GM18909 (cell line): Measurements from ENCODE around the gene RAB31.

ENCODE experiments used
- ATAC-seq: cut with Tn5 transposase; IDR thresholded peaks from one replicate; pipeline ENCODE4 v1.9.1; 2021; ENCODE audit warnings: mild to moderate bottlenecking; ENCODE audit not compliant: unreplicated experiment, poor library complexity

RAB31 gene

GRCh38 chr18:9809697-9810096 is 101.6 kb downstream of the RAB31 start:
- no peak for ATAC-seq

GRCh38 chr18:9810299-9810698 is 102.2 kb downstream of the RAB31 start:
- ATAC-seq = no peak

GRCh38 chr18:9810994-9811705 is 103.0 kb downstream of the RAB31 start:
- ATAC-seq = no peak

- ATAC-seq = no peak
Observed at GRCh38 chr18:9811978-9812377, 103.9 kb downstream of the RAB31 start.

GRCh38 chr18:9814431-9814830 is 106.3 kb downstream of the RAB31 start:
- ATAC-seq = no peak

GRCh38 chr18:9817286-9817685 is 109.2 kb downstream of the RAB31 start:
- no peak for ATAC-seq

DNA sequence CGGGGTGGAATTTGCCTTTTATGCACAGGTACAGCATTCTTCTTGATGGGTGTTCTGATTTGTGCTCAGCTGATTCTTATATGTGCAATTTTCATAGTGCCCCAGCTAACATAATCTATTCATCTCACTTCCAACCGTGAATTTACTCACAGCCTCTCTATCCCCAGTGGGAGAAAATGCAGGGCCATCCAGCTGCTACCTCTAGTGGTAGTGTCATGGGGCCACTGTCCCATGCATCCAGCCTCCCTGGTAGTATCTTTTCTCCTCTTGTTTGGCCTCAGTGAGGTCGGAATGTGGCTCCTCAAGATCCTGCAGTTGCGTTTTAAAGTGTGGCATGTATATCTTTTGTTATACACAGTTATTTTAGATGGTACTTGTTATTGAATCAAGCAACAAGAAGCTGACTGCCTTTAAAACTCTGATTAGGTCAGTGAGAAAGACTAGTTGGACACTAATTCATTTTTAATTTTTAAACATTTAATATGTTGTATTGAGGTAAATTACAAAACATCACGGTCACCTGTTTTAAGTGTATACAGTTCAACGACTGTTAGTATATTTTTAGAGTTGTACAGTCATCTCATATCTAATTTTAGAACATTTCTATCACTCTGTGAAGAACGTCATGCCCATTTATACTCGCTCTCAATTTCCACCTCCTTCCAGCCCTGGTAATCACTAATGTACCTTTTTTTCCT is 109.8 kb downstream of the RAB31 start:
- ATAC-seq = no peak

- ATAC-seq = no peak
Observed at GRCh38 chr18:9818423-9818734, 110.3 kb downstream of the RAB31 start.

- no peak for ATAC-seq
Observed at GRCh38 chr18:9820127-9820526, 112.0 kb downstream of the RAB31 start.

DNA sequence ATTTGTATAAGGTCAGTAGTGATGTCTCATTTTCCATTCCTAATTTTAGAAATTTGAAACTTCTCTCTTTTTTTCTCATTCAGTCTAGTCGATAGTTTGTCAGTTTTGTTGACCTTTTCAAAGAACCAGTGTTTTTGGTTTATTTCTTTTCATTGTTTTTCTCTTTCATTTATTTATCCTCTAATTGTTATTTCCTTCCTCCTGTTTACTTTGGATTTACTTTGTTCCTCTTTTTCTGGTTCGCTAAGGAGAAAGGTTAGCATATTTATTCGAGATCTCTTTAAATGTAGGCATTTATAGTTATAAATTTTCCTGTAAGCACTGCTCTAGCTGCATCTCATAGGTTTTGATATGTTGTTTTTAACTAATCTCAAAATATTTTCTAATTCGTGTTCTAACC is 112.6 kb downstream of the RAB31 start:
- no peak for ATAC-seq

DNA sequence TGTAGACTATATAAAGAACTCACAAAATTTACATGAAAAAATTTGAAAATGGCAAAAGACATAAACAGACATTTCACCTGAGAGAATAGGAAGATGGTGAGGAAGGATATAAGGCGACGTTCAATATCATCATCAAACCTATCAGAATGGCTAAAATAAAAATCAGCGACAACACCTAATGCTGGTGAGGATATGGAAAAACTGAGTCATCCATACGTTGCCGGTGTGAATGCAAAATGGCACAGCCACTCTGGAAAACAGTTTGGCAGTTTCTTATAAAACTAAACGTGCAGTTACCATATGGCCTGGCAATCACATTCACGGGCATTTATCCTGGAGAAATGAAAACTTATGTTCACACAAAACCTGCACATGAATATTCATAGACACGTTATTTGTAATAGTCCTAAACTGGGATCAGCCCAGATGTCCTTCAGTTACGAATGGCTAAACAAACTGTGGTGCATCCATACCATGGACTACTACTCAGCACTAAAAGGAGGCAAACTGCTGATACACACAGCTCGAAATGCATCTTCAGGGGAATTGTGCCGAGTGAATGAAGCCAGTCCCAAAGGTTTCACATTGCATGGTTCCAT is 114.6 kb downstream of the RAB31 start:
- ATAC-seq = no peak

DNA sequence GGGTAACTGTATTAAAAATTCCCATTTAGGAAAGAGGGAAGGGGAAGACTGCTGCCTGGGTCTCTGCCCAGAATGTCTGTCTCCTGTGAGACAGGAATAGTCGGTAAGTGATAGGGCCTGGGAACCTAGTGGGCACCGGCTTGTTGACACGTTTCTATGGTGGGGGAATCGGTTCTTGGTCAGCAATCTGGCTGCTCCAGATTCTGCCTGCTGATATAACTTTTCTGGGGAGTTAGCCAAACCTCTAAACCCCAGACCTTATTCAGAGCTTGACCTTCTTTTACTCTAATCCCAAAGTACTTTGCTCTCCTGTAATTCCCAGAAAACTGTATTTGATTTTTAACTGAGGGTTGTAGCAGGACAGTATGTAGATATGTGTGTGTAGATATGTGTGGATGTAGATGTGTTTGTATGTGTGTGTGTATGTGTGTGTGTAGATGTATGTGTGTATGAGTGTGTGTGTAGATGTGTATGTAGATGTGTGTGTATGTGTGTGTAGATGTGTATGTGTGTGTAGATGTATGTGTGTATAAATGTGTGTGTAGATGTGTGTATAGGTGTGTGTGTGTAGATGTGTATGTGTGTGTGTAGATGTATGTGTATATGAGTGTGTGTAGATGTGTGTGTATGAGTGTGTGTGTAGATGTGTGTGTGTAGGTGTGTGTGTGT is 115.8 kb downstream of the RAB31 start:
- no peak for ATAC-seq

DNA sequence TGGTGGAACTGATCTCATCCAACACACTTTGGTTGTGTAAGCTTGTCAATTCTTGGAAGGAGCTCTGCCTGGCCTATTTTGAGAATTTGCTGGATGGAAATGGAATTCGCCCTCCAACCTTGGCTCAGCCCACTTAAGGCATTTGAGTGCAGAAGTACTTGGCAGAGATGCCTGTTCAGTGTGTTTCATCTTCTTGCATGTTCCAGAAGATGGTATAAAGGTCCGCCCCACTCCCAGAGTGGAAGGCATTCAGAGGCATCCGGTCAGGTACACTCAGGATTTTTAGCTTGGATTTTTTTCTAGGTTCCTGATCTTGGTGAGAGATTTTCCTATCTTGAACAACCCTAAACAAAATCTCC is 116.4 kb downstream of the RAB31 start:
- ATAC-seq = no peak

GRCh38 chr18:9824952-9825371 is 116.9 kb downstream of the RAB31 start:
- no peak for ATAC-seq

DNA sequence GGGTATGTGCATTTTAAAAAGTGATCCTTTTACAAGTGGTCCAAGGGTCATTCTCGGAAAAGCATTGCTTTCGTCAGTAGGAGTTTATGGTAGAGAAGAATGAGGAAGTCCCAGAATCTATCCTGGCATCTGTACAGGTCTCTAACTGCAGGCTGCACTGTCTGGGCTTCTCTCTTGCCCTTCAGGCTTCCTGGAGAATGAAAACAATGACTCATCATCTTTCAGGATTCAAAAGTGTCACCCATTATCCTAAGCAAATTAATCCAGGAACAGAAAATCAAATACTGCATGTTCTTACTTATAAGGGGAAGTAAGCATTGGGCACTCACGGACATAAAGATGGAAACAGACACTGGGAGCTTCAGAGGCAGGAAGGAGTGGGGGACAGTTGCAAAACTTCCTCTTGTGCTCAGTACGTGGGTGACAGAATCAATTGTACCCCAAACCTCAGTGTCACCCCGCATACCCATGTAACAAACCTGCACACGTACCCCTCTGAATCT is 117.5 kb downstream of the RAB31 start:
- no peak for ATAC-seq

DNA sequence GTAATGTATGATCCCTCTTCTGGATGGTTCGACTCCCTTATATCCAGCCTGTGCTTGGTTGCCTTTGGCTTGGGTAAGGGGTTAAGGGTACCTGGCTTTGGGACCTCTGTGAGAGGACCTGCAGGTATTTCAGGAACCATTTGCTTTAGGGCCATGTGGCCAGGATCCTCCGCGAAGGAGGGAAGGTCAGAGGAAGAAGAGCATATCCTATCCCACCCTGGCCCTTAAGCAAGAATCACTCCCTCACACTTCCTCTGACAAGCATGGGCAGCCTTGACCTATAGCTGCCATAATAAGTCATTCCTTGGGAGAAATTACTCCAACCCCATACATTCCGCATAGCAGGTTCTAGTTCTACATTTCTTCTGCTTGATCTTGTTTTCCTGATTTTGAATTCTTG is 118.6 kb downstream of the RAB31 start:
- no peak for ATAC-seq

GRCh38 chr18:9827211-9827792 is 119.2 kb downstream of the RAB31 start:
- ATAC-seq = no peak

DNA sequence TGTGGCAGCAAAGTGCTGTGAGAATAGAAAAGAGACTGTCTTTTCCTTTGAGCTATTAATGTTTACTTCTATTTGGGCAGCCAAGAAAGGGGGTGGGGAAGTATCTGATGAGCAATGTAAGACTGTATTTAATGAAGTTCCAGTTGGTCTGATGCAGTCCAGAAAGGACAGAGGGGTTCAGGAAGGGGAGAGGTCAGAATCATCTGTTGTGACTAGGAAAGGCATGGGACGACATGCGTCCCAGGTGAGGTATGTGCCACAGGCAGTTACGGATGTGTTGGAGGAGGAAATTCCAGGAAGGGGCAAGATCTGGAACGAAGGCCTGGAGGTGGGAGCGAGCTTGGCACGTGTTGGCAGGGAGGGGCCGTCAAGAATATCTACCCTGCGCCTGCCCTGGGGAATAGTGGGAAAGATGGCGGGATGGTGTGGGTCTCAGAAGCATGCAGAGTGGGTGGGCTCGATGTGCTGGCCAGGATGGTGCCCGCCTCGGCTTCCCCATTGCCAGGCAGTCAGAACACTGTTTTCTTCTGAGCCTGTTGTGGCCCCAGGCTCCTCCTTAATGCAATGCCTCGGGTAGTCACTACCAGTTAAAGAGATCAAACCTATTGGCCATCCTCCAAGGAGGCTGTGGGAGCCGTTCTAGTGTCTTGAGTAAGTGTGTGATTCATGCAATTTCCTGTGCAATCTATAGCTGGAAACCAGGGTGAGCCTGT is 119.8 kb downstream of the RAB31 start:
- no peak for ATAC-seq

DNA sequence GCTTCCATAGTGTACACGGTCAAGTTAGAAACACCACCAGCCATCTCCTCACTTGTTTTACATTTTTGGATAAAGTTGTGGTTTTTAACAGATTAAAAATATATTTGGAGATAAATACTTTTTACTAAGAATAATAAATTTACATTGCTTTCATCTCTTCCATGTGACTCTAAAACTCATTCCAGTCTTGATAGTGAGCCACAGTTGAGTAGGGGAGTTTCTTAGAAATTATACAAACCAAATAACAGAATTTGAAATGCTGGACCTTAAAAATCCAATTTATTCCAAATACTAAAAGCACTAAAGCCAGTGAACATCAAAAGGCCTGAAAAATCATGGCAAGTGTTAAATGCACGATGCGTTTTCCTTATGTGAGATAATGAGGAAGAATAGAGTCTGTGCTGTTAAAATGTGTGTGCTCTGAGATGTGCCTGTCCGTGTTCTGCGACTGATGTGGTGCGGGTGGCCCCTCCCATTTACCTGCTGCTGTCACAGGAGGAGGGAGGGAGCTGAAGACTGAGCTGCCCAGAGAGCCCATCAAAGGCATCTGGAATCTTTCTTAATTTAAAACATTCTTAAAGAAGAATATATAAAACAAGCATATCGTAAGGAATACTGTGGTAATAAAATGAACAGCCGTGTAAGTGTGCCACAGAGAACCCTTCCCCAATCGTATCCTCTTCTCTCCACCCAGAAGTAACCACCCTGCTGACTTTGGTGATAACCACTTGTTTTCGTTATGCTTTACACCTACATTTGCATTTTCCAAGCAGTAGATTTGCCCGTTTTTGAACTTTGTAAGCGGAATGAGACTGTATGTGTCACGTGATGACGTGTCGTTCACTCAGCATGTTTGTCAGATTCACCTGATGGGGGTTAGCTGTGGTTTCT is 120.7 kb downstream of the RAB31 start:
- ATAC-seq = no peak
